BJ (cell line): ENCODE results near the gene ADARB1. TPM values are rescaled to one million over a fixed set of nuclear protein-coding genes. Genes with fewer than 3 reads are reported as not detected.

Source experiments
- CTCF ChIA-PET: fragments of 350-600 bp; formaldehyde crosslinking; extraction: SDS; loops from one replicate; lab custom pipeline; 2021; ENCODE audit warnings: antibody characterized with exemption, inconsistent platforms; lab: Yijun Ruan, JAX
- POLR2A ChIA-PET: fragments of 300-600 bp; sonication (Branson Sonifier 250); formaldehyde crosslinking; extraction: SDS; loops from one replicate; lab custom pipeline; 2021; ENCODE audit warnings: antibody characterized with exemption; lab: Charles Lee
- DNase-seq: peaks from one replicate; pipeline ENCODE4 v3.0.0-alpha.2; 2011; ENCODE audit warnings: low read depth
- H3K27me3 ChIP-seq: 2 replicates; pipeline ENCODE4 v1.6.0; 2011; ENCODE audit warnings: low read length; ENCODE audit not compliant: control insufficient read depth, insufficient read depth
- H3K36me3 ChIP-seq: 2 replicates; pipeline ENCODE4 v1.5.1; 2011; ENCODE audit warnings: low read length; ENCODE audit not compliant: control insufficient read depth, insufficient read depth
- H3K4me3 ChIP-seq: 2 replicates; pipeline ENCODE4 v1.5.1; 2011; ENCODE audit warnings: low read depth, mild to moderate bottlenecking, control low read depth, low read length
- polyA plus RNA-seq: library from polyadenylated mRNA; depleted of rRNA; stranded (reverse); fragments of >200 nt; gene quantifications from 2 replicates; pipeline ENCODE4 v1.2.3, GENCODE V29; 2011
- TF ChIP-seq, protein P1 (sequence below): IDR thresholded peaks from 2 replicates; pipeline ENCODE4 v1.5.1; 2011; ENCODE audit warnings: low read depth, mild to moderate bottlenecking, control low read depth, inconsistent platforms, low read length, moderate library complexity; ENCODE audit not compliant: insufficient read depth

ADARB1 gene
- polyA plus RNA-seq, 1 experiment = 10.9 TPM

DNA sequence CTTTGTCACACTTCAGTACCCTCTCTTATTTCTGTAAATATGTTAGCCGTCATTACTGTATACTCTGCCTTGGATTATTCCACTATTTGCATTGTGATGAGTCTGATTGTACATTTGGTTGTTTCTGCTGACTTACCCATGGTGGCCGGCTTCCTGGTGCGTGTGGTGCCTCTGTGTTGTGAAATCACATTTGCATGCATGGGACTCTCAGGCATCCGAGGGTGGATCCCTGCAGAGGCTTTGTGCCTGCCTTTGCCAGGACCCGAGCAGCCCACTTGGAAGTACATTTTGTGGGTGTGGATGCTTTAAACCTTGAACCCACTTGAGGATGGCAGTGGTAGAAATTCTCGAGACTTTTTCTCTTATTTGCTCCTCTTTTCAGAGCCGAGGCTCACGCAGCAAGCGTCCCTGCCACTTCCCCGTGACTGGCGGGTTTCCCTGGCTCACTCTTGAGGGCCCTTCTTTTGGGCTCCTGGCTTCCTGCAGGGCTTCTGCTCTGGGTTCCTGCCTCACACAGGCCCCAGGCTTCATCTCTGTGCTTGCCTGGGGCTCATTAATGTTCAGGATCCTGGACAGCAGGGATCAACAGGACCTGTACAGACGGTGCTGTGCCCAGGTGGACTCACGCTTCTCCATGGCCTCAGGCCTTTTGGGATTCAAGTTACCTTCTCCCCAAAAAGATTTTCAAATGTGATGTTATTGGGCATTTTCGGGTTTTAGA, 176.7 kb downstream of the ADARB1 start:
- TF ChIP-seq, protein P1, sequence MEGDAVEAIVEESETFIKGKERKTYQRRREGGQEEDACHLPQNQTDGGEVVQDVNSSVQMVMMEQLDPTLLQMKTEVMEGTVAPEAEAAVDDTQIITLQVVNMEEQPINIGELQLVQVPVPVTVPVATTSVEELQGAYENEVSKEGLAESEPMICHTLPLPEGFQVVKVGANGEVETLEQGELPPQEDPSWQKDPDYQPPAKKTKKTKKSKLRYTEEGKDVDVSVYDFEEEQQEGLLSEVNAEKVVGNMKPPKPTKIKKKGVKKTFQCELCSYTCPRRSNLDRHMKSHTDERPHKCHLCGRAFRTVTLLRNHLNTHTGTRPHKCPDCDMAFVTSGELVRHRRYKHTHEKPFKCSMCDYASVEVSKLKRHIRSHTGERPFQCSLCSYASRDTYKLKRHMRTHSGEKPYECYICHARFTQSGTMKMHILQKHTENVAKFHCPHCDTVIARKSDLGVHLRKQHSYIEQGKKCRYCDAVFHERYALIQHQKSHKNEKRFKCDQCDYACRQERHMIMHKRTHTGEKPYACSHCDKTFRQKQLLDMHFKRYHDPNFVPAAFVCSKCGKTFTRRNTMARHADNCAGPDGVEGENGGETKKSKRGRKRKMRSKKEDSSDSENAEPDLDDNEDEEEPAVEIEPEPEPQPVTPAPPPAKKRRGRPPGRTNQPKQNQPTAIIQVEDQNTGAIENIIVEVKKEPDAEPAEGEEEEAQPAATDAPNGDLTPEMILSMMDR = no peak
- POLR2A ChIA-PET = no interaction called here
- CTCF ChIA-PET = no interaction called here
- Histone ChIP-seq H3K36me3 (no peaks in the 10 kb centered on the region), H3K4me3 (no peak overlapping the region), H3K27me3 (peaks cover 11% of the 10 kb centered on the region)
- no peak for DNase-seq

DNA sequence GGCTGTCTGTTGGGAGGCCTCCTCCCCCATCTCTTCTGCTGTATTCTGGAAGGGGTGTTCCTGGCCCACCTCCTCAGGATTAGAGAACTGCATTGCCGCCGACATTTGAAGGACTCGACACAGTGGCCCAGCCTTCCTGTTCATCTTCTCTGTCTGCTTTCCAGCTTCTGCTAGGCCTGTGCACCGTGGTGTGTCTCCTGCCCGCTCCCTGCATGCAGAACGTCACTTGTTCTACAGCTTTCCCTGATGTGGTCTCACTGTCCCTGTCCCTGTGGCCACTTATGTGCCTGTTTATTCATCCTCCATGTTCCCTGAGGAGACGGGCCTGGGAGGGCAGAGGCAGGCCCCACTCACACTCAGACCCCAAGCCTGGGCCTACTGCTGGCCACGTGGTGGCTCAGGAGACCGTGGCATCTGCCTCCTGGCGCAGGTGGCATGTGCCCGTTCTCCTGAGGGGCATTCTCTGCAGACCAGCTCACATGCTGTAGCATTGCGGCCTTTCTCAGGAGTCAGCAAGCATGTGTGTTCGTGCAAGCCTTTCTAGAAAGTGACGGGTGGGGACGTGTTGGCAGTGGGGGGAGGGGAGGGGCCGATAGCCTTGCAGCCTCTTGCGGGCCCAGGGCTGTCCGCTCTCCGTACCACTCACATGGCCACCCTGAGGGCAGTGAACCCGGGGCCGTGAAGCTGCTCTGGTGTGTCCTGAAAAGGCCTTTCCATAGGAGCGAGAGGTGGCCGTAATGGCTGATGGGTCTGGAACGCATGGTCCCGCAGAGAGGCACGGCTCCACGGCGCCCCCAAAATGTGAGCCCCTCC, 177.5 kb downstream of the ADARB1 start:
- ChIA-PET CTCF (no interaction called here), POLR2A (no interaction called here)
- Histone ChIP-seq H3K27me3 (peaks cover 8% of the 10 kb centered on the region), H3K36me3 (no peaks in the 10 kb centered on the region), H3K4me3 (no peak overlapping the region)
- TF ChIP-seq, protein P1 = no peak
- no peak for DNase-seq

DNA sequence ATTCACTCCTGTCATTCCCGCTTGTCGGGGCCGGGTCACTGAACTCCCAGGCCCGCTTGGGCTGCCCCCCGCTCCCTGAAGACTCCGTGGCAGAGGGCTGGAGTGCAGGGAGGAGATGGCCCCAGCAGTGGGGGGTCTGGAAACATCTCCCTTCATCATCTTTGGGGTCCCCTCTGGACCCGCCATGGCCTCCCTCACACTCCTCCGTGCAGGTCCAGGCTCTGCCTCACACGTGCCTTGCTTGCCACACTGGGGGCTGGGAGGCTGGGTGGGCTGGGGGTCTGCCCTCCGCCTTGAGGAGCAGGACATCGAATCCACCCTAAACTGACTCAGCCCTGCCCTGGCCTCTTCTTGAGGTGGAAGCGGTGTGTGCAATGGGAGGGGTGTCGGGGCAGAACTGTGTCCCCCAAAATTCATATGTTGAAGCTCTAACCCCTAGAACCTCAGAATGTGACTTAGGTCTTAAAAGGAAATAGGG, 178.1 kb downstream of the ADARB1 start:
- CTCF ChIA-PET = no interaction called here
- peaks cover 12% of the 10 kb centered on the region for H3K27me3 ChIP-seq
- TF ChIP-seq, protein P1 = no peak
- POLR2A ChIA-PET = no interaction called here
- no peak for DNase-seq
- H3K4me3 ChIP-seq = no peak overlapping the region
- no peaks in the 10 kb centered on the region for H3K36me3 ChIP-seq

DNA sequence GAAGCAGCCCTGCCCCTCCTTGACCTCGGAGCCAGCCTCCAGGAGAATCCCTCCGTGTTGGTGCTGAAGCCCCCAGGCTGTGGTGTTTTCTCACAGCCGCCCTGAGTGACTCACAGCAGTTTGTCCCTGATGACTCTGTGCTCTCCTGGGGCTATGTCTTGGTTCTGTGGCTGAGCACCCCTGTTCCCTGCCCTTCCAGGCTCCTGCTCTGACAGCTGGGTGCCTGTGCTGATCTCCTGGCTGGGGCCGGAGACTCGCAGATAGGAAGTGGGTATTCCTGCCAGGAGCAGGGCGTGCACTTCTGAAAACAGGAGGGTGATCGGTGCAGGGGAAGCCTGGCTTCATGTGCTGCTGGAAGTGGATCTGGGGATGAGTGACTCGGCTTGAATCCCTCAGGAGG, 178.8 kb downstream of the ADARB1 start:
- DNase-seq = no peak
- POLR2A ChIA-PET = no interaction called here
- TF ChIP-seq, protein P1 = no peak
- CTCF ChIA-PET = no interaction called here
- Histone ChIP-seq H3K36me3 (no peaks in the 10 kb centered on the region), H3K4me3 (no peak overlapping the region), H3K27me3 (peaks cover 15% of the 10 kb centered on the region)
